Prostate gland (tissue), 2 donors: Measurements from ENCODE around the gene CCSER1. TPM values are rescaled to one million over a fixed set of nuclear protein-coding genes. Genes with fewer than 3 reads are reported as not detected.

Source experiments
- DNase-seq: peaks from one replicate; pipeline ENCODE4 v3.0.0-alpha.2; 2019; ENCODE audit warnings: low spot score
- H3K27ac ChIP-seq, 2 donors: fragments of 200-600 bp; sonication (generic); 2 replicates each; pipeline ENCODE4 v1.5.1; 2017 to 2019
- H3K27me3 ChIP-seq: fragments of 200-600 bp; sonication (generic); replicated peaks from 2 replicates; pipeline ENCODE4 v1.5.1; 2019; ENCODE audit not compliant: insufficient read depth
- H3K36me3 ChIP-seq, 2 donors: fragments of 200-600 bp; sonication (generic); 1 replicate in 1 of 2; 2 replicates in 1 of 2; pipeline versions ENCODE4 v1.5.1 to v1.8.1; 2017 to 2019
- H3K4me1 ChIP-seq: fragments of 200-600 bp; sonication (generic); replicated peaks from 2 replicates; pipeline ENCODE4 v1.5.1; 2019
- H3K4me3 ChIP-seq, 2 donors: fragments of 200-600 bp; sonication (generic); 2 replicates each; pipeline ENCODE4 v1.5.1; 2017 to 2019
- H3K9me3 ChIP-seq: fragments of 200-600 bp; sonication (generic); 2 replicates; pipeline ENCODE4 v1.5.1; 2017
- POLR2A ChIP-seq: fragments of 450-650 bp; IDR thresholded peaks from one replicate; pipeline ENCODE4 v1.6.1; 2016; ENCODE audit warnings: antibody characterized with exemption, mild to moderate bottlenecking
- POLR2AphosphoS5 ChIP-seq: sonication (generic); formaldehyde crosslinking; IDR thresholded peaks from one replicate; pipeline ENCODE4 v1.6.1; 2017; ENCODE audit warnings: antibody characterized with exemption
- WGBS: methylation state at CpG from one replicate; pipeline ENCODE4 v1.1.5; 2018; 5-methylcytosine and 5-hydroxymethylcytosine counted together
- intact Hi-C: fragments of 100-400 bp; cut with DNase I; formaldehyde crosslinking; loops from one replicate; pipeline ENCODE4 v1.14.2; 2022
- total RNA-seq, 2 donors: library from RNA; depleted of rRNA; stranded (reverse); fragments of >200 nt; gene quantifications; one replicate each; pipeline ENCODE4 v1.1.0, GENCODE V29; 2016
- TF ChIP-seq, protein P1 (sequence below), 4 experiments: fragments of 200-600 bp in 2 of 4; fragments of 450-650 bp in 2 of 4; sonication (generic) in 2 of 4; IDR thresholded peaks; 1 replicate in 3 of 4; 2 replicates in 1 of 4; pipeline ENCODE4 v1.5.1; 2016 to 2019; ENCODE audit warnings: antibody characterized with exemption in 4 of 4, mild to moderate bottlenecking in 2 of 4, moderate library complexity in 2 of 4

CCSER1 gene
- total RNA-seq, 2 donors from 2014 or later: 11.9 to 32.2 TPM

DNA sequence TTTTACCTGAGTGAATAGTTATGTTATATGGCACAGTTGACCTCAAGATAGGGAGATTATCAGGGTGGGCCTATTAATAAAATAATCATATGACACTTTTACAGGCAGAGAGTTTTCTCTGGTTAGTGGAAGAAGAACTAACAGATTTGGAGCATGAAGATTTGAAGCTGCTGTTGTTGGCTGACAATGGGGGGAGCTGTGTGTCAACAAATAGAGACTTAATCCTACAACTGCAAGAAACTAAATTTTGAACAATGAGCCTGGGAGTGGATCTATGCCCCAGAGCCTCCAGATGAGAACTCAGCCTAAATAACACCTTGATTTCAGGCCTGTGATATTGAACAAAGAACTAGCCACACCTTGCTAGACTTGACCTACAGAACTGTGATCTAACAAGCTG lies 7.2 kb upstream of the CCSER1 start:
- Histone ChIP-seq H3K4me1 (no peaks in the 10 kb centered on the region), H3K9me3 (no peaks in the 10 kb centered on the region), H3K27ac (no peak overlapping the region), H3K27me3 (no peaks in the 10 kb centered on the region), H3K36me3 (no peaks in the 10 kb centered on the region), H3K4me3 (no peak overlapping the region)
- TF ChIP-seq, protein P1, sequence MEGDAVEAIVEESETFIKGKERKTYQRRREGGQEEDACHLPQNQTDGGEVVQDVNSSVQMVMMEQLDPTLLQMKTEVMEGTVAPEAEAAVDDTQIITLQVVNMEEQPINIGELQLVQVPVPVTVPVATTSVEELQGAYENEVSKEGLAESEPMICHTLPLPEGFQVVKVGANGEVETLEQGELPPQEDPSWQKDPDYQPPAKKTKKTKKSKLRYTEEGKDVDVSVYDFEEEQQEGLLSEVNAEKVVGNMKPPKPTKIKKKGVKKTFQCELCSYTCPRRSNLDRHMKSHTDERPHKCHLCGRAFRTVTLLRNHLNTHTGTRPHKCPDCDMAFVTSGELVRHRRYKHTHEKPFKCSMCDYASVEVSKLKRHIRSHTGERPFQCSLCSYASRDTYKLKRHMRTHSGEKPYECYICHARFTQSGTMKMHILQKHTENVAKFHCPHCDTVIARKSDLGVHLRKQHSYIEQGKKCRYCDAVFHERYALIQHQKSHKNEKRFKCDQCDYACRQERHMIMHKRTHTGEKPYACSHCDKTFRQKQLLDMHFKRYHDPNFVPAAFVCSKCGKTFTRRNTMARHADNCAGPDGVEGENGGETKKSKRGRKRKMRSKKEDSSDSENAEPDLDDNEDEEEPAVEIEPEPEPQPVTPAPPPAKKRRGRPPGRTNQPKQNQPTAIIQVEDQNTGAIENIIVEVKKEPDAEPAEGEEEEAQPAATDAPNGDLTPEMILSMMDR (IDR thresholded peaks at IDR 0.05): no peak
- TF ChIP-seq POLR2AphosphoS5 (no peak), POLR2A (no peak)
- no peak for DNase-seq
- intact Hi-C loops: no loop called here

DNA sequence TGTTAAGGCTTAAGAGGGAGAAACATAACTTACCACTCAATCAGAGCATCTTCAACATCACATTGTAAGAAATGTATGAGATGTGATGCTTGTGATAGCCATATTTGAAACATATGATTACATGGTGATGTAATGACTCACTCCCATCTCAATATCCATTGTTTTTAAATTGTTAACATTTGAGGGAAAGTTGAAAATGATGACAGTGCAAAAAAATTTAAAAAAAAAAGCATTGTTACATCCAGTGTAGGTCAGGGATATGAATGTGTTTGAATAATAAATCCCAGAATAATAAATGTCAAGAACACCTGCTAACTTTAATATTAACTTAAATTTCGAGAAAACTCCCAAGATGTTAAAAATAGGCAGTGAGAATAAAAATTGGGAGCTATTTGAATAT lies 6.4 kb upstream of the CCSER1 start:
- 69% methylated on average over 1 of the region's 1 CpG for WGBS
- Histone ChIP-seq H3K27ac (no peak overlapping the region), H3K9me3 (no peaks in the 10 kb centered on the region), H3K4me3 (no peak overlapping the region), H3K36me3 (no peaks in the 10 kb centered on the region), H3K27me3 (no peaks in the 10 kb centered on the region), H3K4me1 (no peaks in the 10 kb centered on the region)
- TF ChIP-seq POLR2A: no peak
- no peak for DNase-seq
- intact Hi-C loops: no loop called here

GRCh38 chr4:90121676-90122354 lies 5.4 kb upstream of the CCSER1 start:
- intact Hi-C loops: no loop called here

DNA sequence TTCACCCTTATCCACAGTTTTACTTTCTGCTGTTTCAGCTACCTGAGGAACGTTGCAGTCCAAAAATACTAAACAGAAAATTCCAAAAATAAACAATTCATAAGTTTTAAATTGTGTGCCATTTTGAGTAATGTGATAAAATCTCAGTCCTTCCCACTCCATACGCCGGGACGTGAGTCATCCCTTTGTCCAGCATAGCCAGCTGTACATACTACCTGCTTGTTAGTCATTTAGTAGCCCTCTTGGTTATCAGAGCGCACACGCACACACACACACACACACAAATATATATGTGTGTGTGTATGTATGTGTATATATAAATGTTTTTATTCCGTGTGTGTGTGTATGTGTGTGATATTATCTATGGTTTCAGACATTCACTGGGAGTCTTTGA lies 4.8 kb upstream of the CCSER1 start:
- H3K27me3 ChIP-seq: no peaks in the 10 kb centered on the region
- TF ChIP-seq, protein P1 (IDR thresholded peaks at IDR 0.05): no peak
- TF ChIP-seq POLR2AphosphoS5: no peak
- no peak for TF ChIP-seq POLR2A
- H3K36me3 ChIP-seq: no peaks in the 10 kb centered on the region
- intact Hi-C loops: no loop called here
- 57% methylated on average over 7 of the region's 7 CpGs for WGBS
- H3K27ac ChIP-seq: no peak overlapping the region
- no peak overlapping the region for H3K4me3 ChIP-seq
- DNase-seq: no peak
- H3K9me3 ChIP-seq: no peaks in the 10 kb centered on the region
- no peaks in the 10 kb centered on the region for H3K4me1 ChIP-seq

More at GRCh38 chr4:90121676-90122354, 5.4 kb upstream of the CCSER1 start:
- Histone ChIP-seq H3K36me3 (no peaks in the 10 kb centered on the region), H3K27me3 (no peaks in the 10 kb centered on the region), H3K4me3 (no peak overlapping the region), H3K9me3 (no peaks in the 10 kb centered on the region), H3K27ac (no peak overlapping the region), H3K4me1 (no peaks in the 10 kb centered on the region)
- no peak for TF ChIP-seq POLR2AphosphoS5
- no peak for TF ChIP-seq POLR2A
- TF ChIP-seq, protein P1 (IDR thresholded peaks at IDR 0.05): no peak
- WGBS: 79% methylated on average over 3 of the region's 3 CpGs
- no peak for DNase-seq

- H3K4me1 ChIP-seq: no peaks in the 10 kb centered on the region
- no peak for TF ChIP-seq POLR2AphosphoS5
- TF ChIP-seq, protein P1 (IDR thresholded peaks at IDR 0.05): no peak
- TF ChIP-seq POLR2A: no peak
- H3K27ac ChIP-seq: no peak overlapping the region
- no peaks in the 10 kb centered on the region for H3K9me3 ChIP-seq
- H3K36me3 ChIP-seq: no peaks in the 10 kb centered on the region
- intact Hi-C loops: no loop called here
- H3K27me3 ChIP-seq: no peaks in the 10 kb centered on the region
- H3K4me3 ChIP-seq: no peak overlapping the region
- no peak for DNase-seq
Measured at GRCh38 chr4:90124276-90124675, 2.9 kb upstream of the CCSER1 start.
